Measurements from ENCODE around the gene CBX3. TPM values are rescaled to one million over a fixed set of nuclear protein-coding genes. Genes with fewer than 3 reads are reported as not detected.
"Not testable (repeated sequence)": the region's sequence is repeated elsewhere in the genome, so short reads cannot be mapped to it uniquely, and the experiment has no call there.

CBX3 gene
- total RNA-seq, 1 donor from 2014 or later, result 148 TPM

DNA sequence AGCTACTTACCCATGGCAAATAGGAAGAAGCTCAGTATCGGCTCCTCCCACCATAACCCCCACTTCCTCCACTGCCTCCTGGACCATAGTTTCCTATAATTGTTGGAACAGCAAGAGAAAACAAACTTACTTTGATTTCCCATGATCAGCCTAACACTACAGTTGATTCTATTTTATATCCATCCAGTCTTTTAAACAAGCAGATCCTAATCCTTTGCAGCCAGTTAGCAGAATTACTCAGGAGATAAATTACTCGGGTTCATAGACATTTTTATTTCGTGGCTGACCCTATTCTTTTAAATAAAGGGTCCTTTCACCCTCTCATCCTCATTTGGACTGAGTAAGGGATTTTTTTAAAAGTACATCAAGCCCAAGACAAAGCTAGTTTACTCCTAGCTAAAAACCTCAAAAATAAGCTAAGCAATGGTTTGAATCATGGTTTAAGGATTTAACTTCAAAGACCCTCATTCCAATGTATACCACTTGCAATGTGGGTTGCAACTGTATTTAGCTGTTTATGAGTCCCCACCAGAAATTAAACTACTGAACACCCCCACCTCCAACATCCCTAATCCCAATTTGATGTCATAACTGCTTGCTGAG lies 9.0 kb upstream of the CBX3 start:
- peaks cover 85% of the 10 kb centered on the region for H3K36me3 ChIP-seq (ENCODE audit: insufficient read depth, low read length)
- Mint-ChIP-seq H3K27ac (ENCODE audit: unreplicated experiment) (no peak overlapping the region), H3K9me3 (ENCODE audit: unreplicated experiment) (no peaks in the 10 kb centered on the region), H3K4me1 (ENCODE audit: low read depth, unreplicated experiment) (peaks cover 54% of the 10 kb centered on the region), H3K27me3 (ENCODE audit: low read depth, unreplicated experiment) (no peaks in the 10 kb centered on the region), H3K36me3 (ENCODE audit: low read depth, unreplicated experiment) (peaks cover 35% of the 10 kb centered on the region), H3K4me3 (ENCODE audit: unreplicated experiment) (peak overlapping the region; percentile 34)
- TF ChIP-seq, protein P1, sequence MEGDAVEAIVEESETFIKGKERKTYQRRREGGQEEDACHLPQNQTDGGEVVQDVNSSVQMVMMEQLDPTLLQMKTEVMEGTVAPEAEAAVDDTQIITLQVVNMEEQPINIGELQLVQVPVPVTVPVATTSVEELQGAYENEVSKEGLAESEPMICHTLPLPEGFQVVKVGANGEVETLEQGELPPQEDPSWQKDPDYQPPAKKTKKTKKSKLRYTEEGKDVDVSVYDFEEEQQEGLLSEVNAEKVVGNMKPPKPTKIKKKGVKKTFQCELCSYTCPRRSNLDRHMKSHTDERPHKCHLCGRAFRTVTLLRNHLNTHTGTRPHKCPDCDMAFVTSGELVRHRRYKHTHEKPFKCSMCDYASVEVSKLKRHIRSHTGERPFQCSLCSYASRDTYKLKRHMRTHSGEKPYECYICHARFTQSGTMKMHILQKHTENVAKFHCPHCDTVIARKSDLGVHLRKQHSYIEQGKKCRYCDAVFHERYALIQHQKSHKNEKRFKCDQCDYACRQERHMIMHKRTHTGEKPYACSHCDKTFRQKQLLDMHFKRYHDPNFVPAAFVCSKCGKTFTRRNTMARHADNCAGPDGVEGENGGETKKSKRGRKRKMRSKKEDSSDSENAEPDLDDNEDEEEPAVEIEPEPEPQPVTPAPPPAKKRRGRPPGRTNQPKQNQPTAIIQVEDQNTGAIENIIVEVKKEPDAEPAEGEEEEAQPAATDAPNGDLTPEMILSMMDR (IDR thresholded peaks at IDR 0.05; ENCODE audit: insufficient read depth, low read depth, low read length), result no peak
- H3K27me3 ChIP-seq (ENCODE audit: insufficient read depth, low read length), result no peaks in the 10 kb centered on the region
- no peaks in the 10 kb centered on the region for H3K9me3 ChIP-seq (ENCODE audit: insufficient read depth, low read depth, low read length)
- peaks cover 77% of the 10 kb centered on the region for H3K79me2 ChIP-seq (ENCODE audit: insufficient read depth, low read length)
- no peak for DNase-seq (ENCODE audit: low read depth)
- H4K20me1 ChIP-seq (ENCODE audit: insufficient read depth, low read length), result peaks cover 99% of the 10 kb centered on the region
- no peak overlapping the region for H3K4me2 ChIP-seq (ENCODE audit: low read length)
- no peak overlapping the region for H3K4me3 ChIP-seq (ENCODE audit: insufficient read depth, low read depth, low read length)
- H3K4me1 ChIP-seq (ENCODE audit: insufficient read depth, low read length), result peaks cover 15% of the 10 kb centered on the region
- FAIRE-seq, result no peak
- H3K9ac ChIP-seq (ENCODE audit: low read length), result no peak overlapping the region
- H2AFZ ChIP-seq (ENCODE audit: low read depth, low read length), result no peak overlapping the region
- H3K27ac ChIP-seq (ENCODE audit: low read depth, low read length), result no peak overlapping the region

DNA sequence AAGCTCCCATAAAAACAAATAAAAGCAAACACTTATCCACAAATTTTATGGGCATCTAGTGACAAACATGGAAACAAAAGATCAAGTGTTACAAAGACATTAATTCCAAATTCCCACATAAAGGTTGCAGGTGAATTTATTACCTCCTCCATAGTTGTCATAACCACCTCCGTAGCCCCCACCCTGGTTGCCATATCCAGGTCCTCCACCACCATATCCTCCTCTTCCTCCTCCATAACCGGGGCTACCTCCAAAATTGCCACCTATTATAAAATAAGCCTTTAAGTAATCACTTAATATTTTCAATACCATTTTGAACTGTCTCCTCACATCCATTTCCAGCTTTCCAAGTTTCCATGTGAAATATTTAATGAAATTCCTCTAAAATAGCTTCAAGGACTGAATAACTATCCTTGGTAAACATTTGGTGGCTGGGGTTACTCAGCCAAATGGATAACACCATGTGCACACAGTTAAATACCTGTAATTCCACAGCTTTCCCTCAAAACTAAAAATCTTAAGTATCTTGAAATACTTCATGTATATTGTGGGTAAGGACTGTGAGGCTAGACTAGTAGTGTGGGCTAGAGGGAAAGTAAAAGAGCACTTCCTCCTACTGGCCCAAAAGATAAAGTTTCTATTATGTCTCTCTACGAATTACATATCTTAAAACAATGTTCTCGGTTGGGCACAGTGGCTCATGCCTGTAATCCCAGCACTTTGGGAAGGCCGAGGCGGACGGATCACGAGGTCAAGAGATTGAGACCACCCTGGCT lies 7.9 kb upstream of the CBX3 start:
- Histone ChIP-seq H4K20me1 (ENCODE audit: insufficient read depth, low read length) (peaks cover 99% of the 10 kb centered on the region), H3K9me3 (ENCODE audit: insufficient read depth, low read depth, low read length) (no peaks in the 10 kb centered on the region)

DNA sequence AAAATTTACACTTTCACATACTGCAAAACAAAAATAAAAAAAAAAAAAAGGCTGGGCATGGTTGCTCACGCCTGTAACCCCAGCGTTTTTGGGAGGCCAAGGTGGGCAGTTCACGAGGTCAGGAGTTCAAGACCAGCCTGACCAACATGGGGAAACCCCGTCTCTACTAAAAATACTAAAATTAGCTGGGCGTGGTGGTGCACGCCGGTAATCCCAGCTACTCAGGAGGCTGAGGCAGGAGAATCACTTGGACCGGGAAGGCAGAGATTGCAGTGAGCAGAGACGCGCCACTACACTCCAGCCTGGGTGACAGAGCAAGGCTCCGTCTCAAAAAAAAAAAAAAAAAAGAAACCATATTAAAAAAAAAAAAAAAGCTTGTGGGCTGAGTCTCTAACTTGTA lies 6.8 kb upstream of the CBX3 start:
- H3K27ac Mint-ChIP-seq (ENCODE audit: unreplicated experiment), result peak overlapping the region; percentile 77
- H2AFZ ChIP-seq (ENCODE audit: low read depth, low read length); H3K27me3 ChIP-seq (ENCODE audit: insufficient read depth, low read length); H3K4me3 ChIP-seq (ENCODE audit: insufficient read depth, low read depth, low read length); H3K9ac ChIP-seq (ENCODE audit: low read length); H3K27me3 Mint-ChIP-seq (ENCODE audit: low read depth, unreplicated experiment); H3K27ac ChIP-seq (ENCODE audit: low read depth, low read length); FAIRE-seq; H3K9me3 Mint-ChIP-seq (ENCODE audit: unreplicated experiment); DNase-seq (ENCODE audit: low read depth); H3K9me3 ChIP-seq (ENCODE audit: insufficient read depth, low read depth, low read length): not testable (repeated sequence)
- Histone ChIP-seq H3K4me1 (ENCODE audit: insufficient read depth, low read length) (peaks cover 15% of the 10 kb centered on the region), H4K20me1 (ENCODE audit: insufficient read depth, low read length) (peaks cover 99% of the 10 kb centered on the region), H3K4me2 (ENCODE audit: low read length) (peak overlapping the region; percentile 3), H3K36me3 (ENCODE audit: insufficient read depth, low read length) (peaks cover 65% of the 10 kb centered on the region), H3K79me2 (ENCODE audit: insufficient read depth, low read length) (peaks cover 92% of the 10 kb centered on the region)
- H3K36me3 Mint-ChIP-seq (ENCODE audit: low read depth, unreplicated experiment), result peaks cover 42% of the 10 kb centered on the region
- peaks cover 48% of the 10 kb centered on the region for H3K4me1 Mint-ChIP-seq (ENCODE audit: low read depth, unreplicated experiment)
- peak overlapping the region; percentile 50 for H3K4me3 Mint-ChIP-seq (ENCODE audit: unreplicated experiment)

More for the DNA sequence above, 7.9 kb upstream of the CBX3 start:
- Histone ChIP-seq H3K4me3 (ENCODE audit: insufficient read depth, low read depth, low read length) (no peak overlapping the region), H3K27me3 (ENCODE audit: insufficient read depth, low read length) (no peaks in the 10 kb centered on the region), H3K36me3 (ENCODE audit: insufficient read depth, low read length) (peaks cover 77% of the 10 kb centered on the region), H3K4me1 (ENCODE audit: insufficient read depth, low read length) (peaks cover 15% of the 10 kb centered on the region), H3K4me2 (ENCODE audit: low read length) (no peak overlapping the region), H3K9ac (ENCODE audit: low read length) (no peak overlapping the region), H3K27ac (ENCODE audit: low read depth, low read length) (no peak overlapping the region), H3K79me2 (ENCODE audit: insufficient read depth, low read length) (peaks cover 87% of the 10 kb centered on the region), H2AFZ (ENCODE audit: low read depth, low read length) (no peak overlapping the region)
- TF ChIP-seq, protein P1 (IDR thresholded peaks at IDR 0.05; ENCODE audit: insufficient read depth, low read depth, low read length), result no peak
- TF ChIP-seq EZH2 (IDR thresholded peaks at IDR 0.05; ENCODE audit: insufficient read depth, low read length), result no peak
- peak overlapping the region; percentile 77 for H3K27ac Mint-ChIP-seq (ENCODE audit: unreplicated experiment)
- H3K36me3 Mint-ChIP-seq (ENCODE audit: low read depth, unreplicated experiment), result peaks cover 40% of the 10 kb centered on the region
- DNase-seq (ENCODE audit: low read depth), result no peak
- H3K27me3 Mint-ChIP-seq (ENCODE audit: low read depth, unreplicated experiment), result no peaks in the 10 kb centered on the region
- peak overlapping the region; percentile 75 for H3K4me3 Mint-ChIP-seq (ENCODE audit: unreplicated experiment)
- H3K9me3 Mint-ChIP-seq (ENCODE audit: unreplicated experiment), result no peaks in the 10 kb centered on the region
- H3K4me1 Mint-ChIP-seq (ENCODE audit: low read depth, unreplicated experiment), result peaks cover 51% of the 10 kb centered on the region
- no peak for FAIRE-seq
